Smooth muscle cell (in vitro differentiated cells): ENCODE results near the gene POC5. TPM values are rescaled to one million over a fixed set of nuclear protein-coding genes. Genes with fewer than 3 reads are reported as not detected.

ENCODE experiments used
- DNase-seq: peaks from one replicate; lab custom pipeline; 2025; ENCODE audit not compliant: unreplicated experiment; lab: John Stamatoyannopoulos, UW
- H2AFZ ChIP-seq: fragments of 200-600 bp; sonication (generic); 2 replicates; pipeline ENCODE4 v1.6.0; 2016; ENCODE audit warnings: antibody characterized with exemption, low read depth, mild to moderate bottlenecking
- H3F3A ChIP-seq: fragments of 200-600 bp; sonication (generic); 2 replicates; pipeline ENCODE4 v1.6.0; 2017; ENCODE audit warnings: antibody characterized with exemption, low read depth
- H3K27ac ChIP-seq: fragments of 200-600 bp; sonication (generic); 2 replicates; pipeline ENCODE4 v1.5.1; 2016; ENCODE audit warnings: low read depth, mild to moderate bottlenecking
- H3K27me3 ChIP-seq: fragments of 200-600 bp; sonication (generic); 2 replicates; pipeline ENCODE4 v1.6.1; 2016; ENCODE audit warnings: low read depth, mild to moderate bottlenecking
- H3K36me3 ChIP-seq: fragments of 200-600 bp; sonication (generic); 2 replicates; pipeline ENCODE4 v1.5.1; 2016; ENCODE audit warnings: low read depth
- H3K4me1 ChIP-seq: fragments of 200-600 bp; sonication (generic); 2 replicates; pipeline ENCODE4 v1.5.1; 2016; ENCODE audit warnings: low read depth
- H3K4me2 ChIP-seq: fragments of 200-600 bp; sonication (generic); 2 replicates; pipeline ENCODE4 v1.6.0; 2016; ENCODE audit warnings: mild to moderate bottlenecking
- H3K4me3 ChIP-seq: fragments of 200-600 bp; sonication (generic); 2 replicates; pipeline ENCODE4 v1.5.1; 2016; ENCODE audit warnings: mild to moderate bottlenecking
- H3K79me2 ChIP-seq: fragments of 200-600 bp; sonication (generic); 2 replicates; pipeline ENCODE4 v1.6.0; 2016; ENCODE audit warnings: low read depth, mild to moderate bottlenecking
- H3K9ac ChIP-seq: fragments of 200-600 bp; sonication (generic); 2 replicates; pipeline ENCODE4 v1.6.0; 2016; ENCODE audit warnings: low read depth
- H3K9me3 ChIP-seq: fragments of 200-600 bp; sonication (generic); replicated peaks from 2 replicates; pipeline ENCODE4 v1.5.1; 2016; ENCODE audit warnings: low read depth
- H4K20me1 ChIP-seq: fragments of 200-600 bp; sonication (generic); 2 replicates; pipeline ENCODE4 v1.6.0; 2016; ENCODE audit warnings: low read depth
- WGBS: methylation state at CpG from one replicate; pipeline ENCODE4 v1.1.7; 2016; ENCODE audit warnings: low lambda C conversion rate; 5-methylcytosine and 5-hydroxymethylcytosine counted together
- polyA plus RNA-seq: library from polyadenylated mRNA; unstranded; fragments of >200 nt; fragmentation: Nextera tagmentation; extraction: Ambion mirVana; gene quantifications from 2 replicates; pipeline ENCODE4 v1.2.1, GENCODE V29; 2016
- total RNA-seq: library from RNA; depleted of rRNA; stranded (reverse); fragments of >200 nt; gene quantifications from 2 replicates; pipeline ENCODE4 v1.2.3, GENCODE V29; 2014
- TF ChIP-seq, protein P1 (sequence below): fragments of 200-600 bp; sonication (generic); IDR thresholded peaks from 2 replicates; pipeline ENCODE4 v1.5.1; 2017; ENCODE audit warnings: borderline replicate concordance, mild to moderate bottlenecking, antibody characterized with exemption; ENCODE audit not compliant: insufficient read depth, poor library complexity, severe bottlenecking

The POC5 gene
- total and polyA plus RNA-seq, 2 experiments from 2014 or later = 4.8 to 15.4 TPM

DNA sequence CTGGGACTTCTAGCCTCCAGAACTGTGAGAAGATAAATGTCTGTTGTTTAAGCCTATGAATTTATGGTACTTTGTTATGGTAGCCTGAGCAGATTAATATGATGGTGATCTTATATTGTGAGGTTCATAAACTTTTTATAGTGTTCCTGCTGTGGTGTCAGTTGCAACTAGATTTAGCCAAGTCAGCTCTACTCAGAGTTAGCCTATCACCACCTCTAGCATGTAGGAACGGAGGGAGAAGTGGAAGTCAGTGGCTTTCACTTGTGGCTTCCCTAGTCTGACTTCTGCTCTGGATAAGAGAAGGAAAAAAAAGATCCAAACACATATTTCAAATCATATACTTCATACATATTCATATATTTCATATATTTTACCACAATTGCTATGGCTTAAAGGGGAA lies 6.6 kb downstream of the POC5 start:
- DNase-seq = no peak
- 96% methylated on average over 1 of the region's 1 CpG for WGBS
- Histone ChIP-seq H2AFZ (no peak overlapping the region), H3K27ac (no peak overlapping the region), H3K9ac (no peak overlapping the region), H3K36me3 (no peaks in the 10 kb centered on the region), H3K4me1 (no peaks in the 10 kb centered on the region), H3K79me2 (peaks cover 8% of the 10 kb centered on the region), H3K4me2 (no peak overlapping the region), H3F3A (no peaks in the 10 kb centered on the region), H3K27me3 (no peaks in the 10 kb centered on the region), H3K9me3 (no peaks in the 10 kb centered on the region), H4K20me1 (no peaks in the 10 kb centered on the region), H3K4me3 (no peak overlapping the region)
- TF ChIP-seq, protein P1, sequence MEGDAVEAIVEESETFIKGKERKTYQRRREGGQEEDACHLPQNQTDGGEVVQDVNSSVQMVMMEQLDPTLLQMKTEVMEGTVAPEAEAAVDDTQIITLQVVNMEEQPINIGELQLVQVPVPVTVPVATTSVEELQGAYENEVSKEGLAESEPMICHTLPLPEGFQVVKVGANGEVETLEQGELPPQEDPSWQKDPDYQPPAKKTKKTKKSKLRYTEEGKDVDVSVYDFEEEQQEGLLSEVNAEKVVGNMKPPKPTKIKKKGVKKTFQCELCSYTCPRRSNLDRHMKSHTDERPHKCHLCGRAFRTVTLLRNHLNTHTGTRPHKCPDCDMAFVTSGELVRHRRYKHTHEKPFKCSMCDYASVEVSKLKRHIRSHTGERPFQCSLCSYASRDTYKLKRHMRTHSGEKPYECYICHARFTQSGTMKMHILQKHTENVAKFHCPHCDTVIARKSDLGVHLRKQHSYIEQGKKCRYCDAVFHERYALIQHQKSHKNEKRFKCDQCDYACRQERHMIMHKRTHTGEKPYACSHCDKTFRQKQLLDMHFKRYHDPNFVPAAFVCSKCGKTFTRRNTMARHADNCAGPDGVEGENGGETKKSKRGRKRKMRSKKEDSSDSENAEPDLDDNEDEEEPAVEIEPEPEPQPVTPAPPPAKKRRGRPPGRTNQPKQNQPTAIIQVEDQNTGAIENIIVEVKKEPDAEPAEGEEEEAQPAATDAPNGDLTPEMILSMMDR = no peak

DNA sequence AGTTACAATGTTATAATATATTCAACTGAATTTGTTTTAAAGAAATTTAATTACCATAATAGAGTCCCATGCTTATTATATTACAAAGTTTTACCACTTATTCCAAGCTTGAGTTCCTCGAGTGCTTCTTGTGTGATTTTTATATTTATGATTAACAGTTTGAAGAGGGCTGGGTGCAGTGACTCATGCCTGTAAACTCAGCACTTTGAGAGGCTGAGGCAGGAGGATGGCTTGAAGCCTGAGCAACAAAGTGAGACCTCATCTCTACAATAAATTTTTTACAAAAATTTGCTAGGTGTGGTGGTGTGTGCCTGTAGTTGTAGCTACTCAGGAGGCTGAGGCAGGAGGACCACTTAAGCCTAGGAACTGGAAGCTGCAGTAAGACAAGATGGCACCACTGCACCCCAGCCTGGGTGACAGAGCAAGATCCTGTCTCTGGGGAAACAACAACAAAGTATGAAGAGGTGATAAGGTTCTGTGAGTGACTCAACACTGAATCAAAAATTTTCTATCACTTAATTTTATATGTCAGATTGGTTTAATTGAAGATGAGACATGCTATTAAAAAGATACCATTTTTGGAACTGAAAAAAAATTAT lies 9.2 kb downstream of the POC5 start:
- H3K27me3 ChIP-seq = no peaks in the 10 kb centered on the region
- H2AFZ ChIP-seq = no peak overlapping the region
- H3K9me3 ChIP-seq = no peaks in the 10 kb centered on the region
- no peak overlapping the region for H3K27ac ChIP-seq
- H3K4me2 ChIP-seq = no peak overlapping the region
- H3F3A ChIP-seq = no peaks in the 10 kb centered on the region
- TF ChIP-seq, protein P1 = no peak
- H3K4me3 ChIP-seq = no peak overlapping the region
- peaks cover 5% of the 10 kb centered on the region for H3K36me3 ChIP-seq
- WGBS = 56% methylated on average over 1 of the region's 1 CpG
- H3K4me1 ChIP-seq = no peaks in the 10 kb centered on the region
- no peak for DNase-seq
- no peak overlapping the region for H3K9ac ChIP-seq
- no peaks in the 10 kb centered on the region for H3K79me2 ChIP-seq
- H4K20me1 ChIP-seq = no peaks in the 10 kb centered on the region

DNA sequence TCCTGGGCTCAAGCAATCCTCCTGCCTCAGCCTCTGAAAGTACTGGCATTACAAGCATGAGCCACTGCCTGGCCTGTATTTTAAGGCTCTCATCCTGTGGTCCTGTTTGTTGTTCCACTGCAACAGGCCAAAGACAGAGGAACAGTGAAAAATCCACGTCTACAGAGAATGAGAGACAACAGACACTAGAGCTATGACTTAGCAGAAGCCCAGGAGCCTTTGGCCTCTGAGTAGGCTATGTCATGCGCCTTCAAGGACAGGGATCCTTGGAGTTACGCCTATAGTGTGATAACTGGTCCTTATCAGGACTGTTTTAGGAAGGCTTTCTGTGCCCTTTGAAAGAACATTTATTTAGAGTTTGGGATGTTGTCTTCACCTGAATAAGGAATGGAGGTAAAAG lies 10.5 kb downstream of the POC5 start:
- no peaks in the 10 kb centered on the region for H3K27me3 ChIP-seq
- no peaks in the 10 kb centered on the region for H3F3A ChIP-seq
- no peak overlapping the region for H3K4me3 ChIP-seq
- H3K9me3 ChIP-seq = no peaks in the 10 kb centered on the region
- H3K9ac ChIP-seq = no peak overlapping the region
- H3K36me3 ChIP-seq = peaks cover 10% of the 10 kb centered on the region
- H3K27ac ChIP-seq = no peak overlapping the region
- H3K4me1 ChIP-seq = no peaks in the 10 kb centered on the region
- H3K4me2 ChIP-seq = no peak overlapping the region
- TF ChIP-seq, protein P1 = no peak
- no peaks in the 10 kb centered on the region for H3K79me2 ChIP-seq
- DNase-seq = no peak
- no peak overlapping the region for H2AFZ ChIP-seq
- 52% methylated on average over 3 of the region's 3 CpGs for WGBS
- no peaks in the 10 kb centered on the region for H4K20me1 ChIP-seq

DNA sequence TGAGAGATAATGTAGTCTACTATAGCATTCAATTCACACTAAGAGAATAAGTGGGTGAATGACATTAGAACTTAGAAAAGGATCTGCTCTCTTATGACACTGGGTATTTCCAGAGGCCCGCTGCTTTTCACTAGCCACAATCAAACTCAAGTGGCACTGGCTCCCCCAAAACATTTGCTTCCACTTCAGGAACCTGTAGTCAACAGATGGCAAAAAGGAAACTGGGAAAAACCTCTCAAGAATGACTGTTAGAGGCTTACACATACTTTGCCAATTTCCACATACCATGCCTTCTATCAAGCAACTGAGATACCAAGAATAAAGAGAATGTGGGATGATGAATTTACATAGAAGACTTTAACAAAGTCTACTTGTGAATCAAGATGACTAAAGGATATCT lies 11.2 kb downstream of the POC5 start:
- Histone ChIP-seq H3K36me3 (peaks cover 10% of the 10 kb centered on the region), H3K9ac (no peak overlapping the region), H3F3A (no peaks in the 10 kb centered on the region), H3K9me3 (no peaks in the 10 kb centered on the region), H3K4me1 (no peaks in the 10 kb centered on the region), H2AFZ (no peak overlapping the region), H4K20me1 (no peaks in the 10 kb centered on the region), H3K27me3 (no peaks in the 10 kb centered on the region), H3K79me2 (no peaks in the 10 kb centered on the region), H3K4me2 (no peak overlapping the region), H3K27ac (no peak overlapping the region), H3K4me3 (no peak overlapping the region)
- WGBS = 100% methylated on average over 1 of the region's 1 CpG
- DNase-seq = no peak
- TF ChIP-seq, protein P1 = no peak
